Measurements from ENCODE around the gene MUC13.
A peak's percentile ranks its signal among the peaks of the same experiment; 100 is the strongest.

MUC13 gene

DNA sequence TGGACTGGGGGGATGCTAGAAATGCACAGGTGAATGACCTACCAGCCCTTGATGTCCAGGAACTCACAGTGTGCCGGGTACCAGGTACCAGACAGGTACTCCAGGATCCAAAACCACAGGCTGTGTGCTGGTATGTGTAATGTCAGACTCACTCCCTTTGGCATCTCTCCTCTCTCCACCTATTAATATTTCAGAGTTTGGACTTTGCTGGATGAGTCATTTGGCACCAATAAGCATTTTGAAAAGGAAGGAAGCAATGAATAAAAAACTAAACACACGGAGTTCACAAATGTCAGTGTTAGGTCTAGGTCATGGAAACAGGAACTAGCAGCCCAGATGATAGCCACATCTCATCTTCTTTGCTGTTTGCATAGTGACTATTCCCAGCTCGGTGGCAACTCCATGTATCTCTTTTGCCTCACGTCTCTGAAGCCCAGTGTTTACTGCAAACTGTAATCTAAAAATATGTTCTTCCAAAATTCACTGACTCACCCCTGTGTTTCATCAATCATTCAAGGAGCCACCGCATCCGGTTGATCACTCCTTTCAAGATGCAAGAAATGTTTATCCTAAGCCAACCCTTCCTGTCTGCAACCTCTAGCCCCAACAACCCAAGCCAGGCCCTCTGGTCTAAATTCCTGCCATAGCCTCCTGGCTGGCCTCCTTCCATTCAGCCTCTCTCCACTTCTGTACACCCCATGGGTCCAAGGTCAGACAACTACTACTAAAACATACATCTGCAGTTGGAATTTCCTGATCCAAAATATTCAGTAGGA lies 55.8 kb downstream of the MUC13 start:
- no peak for TF ChIP-seq CTCF (IDR thresholded peaks at IDR 0.05; ENCODE audit: control insufficient read depth, extremely low read depth, insufficient read depth)
- peak; percentile 90 for DNase-seq (ENCODE audit: low read depth)
- H3K4me3 ChIP-seq (ENCODE audit: low read depth, low read length), result no peak overlapping the region

DNA sequence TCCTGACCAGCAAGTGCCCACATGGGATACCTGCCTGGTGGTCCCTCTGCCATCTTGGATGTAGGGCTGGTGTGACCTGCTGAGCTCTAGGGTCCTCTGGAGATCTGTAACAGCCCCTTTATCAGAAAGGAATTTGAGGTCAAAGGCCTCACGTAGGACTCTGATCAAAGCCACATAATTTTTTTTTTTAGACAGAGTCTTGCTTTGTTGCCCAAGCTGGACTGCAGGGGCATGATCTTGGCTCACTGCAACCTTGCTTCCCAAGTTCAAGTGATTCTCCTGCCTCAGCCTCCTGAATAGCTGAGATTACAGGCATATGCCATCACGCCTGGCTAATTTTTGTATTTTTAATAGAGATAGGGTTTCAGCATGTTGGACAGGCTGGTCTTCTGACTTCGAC lies 56.9 kb downstream of the MUC13 start:
- no peak overlapping the region for H3K4me3 ChIP-seq (ENCODE audit: low read depth, low read length)
- TF ChIP-seq CTCF (IDR thresholded peaks at IDR 0.05; ENCODE audit: control insufficient read depth, extremely low read depth, insufficient read depth), result no peak
- DNase-seq (ENCODE audit: low read depth), result no peak

- no peak for DNase-seq (ENCODE audit: low read depth)
- TF ChIP-seq CTCF (IDR thresholded peaks at IDR 0.05; ENCODE audit: control insufficient read depth, extremely low read depth, insufficient read depth), result no peak
- no peak overlapping the region for H3K4me3 ChIP-seq (ENCODE audit: low read depth, low read length)
Observed at GRCh38 chr3:124876401-124876878, 58.1 kb downstream of the MUC13 start.

- no peak overlapping the region for H3K4me3 ChIP-seq (ENCODE audit: low read depth, low read length)
- TF ChIP-seq CTCF (IDR thresholded peaks at IDR 0.05; ENCODE audit: control insufficient read depth, extremely low read depth, insufficient read depth), result no peak
- DNase-seq (ENCODE audit: low read depth), result no peak
Observed at GRCh38 chr3:124873226-124873625, 61.3 kb downstream of the MUC13 start.

GRCh38 chr3:124867511-124867910 lies 67.0 kb downstream of the MUC13 start:
- TF ChIP-seq CTCF (IDR thresholded peaks at IDR 0.05; ENCODE audit: control insufficient read depth, extremely low read depth, insufficient read depth), result no peak
- no peak for DNase-seq (ENCODE audit: low read depth)
- H3K4me3 ChIP-seq (ENCODE audit: low read depth, low read length), result no peak overlapping the region

DNA sequence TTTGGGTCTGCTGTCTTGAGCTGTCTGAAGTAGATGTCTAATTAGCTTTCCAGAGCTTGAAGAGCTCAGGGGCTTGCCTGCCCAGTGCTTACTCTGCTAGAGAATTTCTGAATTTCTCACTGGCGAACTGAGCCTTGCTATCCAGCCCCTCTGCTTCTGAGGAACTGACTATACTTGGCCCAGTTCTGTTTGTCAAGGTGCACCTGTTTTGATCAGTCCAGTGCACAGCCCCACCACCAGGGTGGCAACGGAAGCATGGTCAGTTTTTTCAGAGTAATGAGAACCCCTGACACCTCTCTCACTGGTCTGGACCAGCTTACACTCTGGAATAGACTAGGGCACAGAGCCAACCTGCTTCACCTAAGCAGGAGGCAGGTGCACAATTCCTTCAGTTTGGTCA lies 72.5 kb downstream of the MUC13 start:
- DNase-seq (ENCODE audit: low read depth), result no peak
- no peak for TF ChIP-seq CTCF (IDR thresholded peaks at IDR 0.05; ENCODE audit: control insufficient read depth, extremely low read depth, insufficient read depth)
- H3K4me3 ChIP-seq (ENCODE audit: low read depth, low read length), result no peak overlapping the region

- no peak for DNase-seq (ENCODE audit: low read depth)
Observed at GRCh38 chr3:124861041-124861440, 73.5 kb downstream of the MUC13 start.

More at GRCh38 chr3:124861041-124861440, 73.5 kb downstream of the MUC13 start:
- no peak overlapping the region for H3K4me3 ChIP-seq (ENCODE audit: low read depth, low read length)
- TF ChIP-seq CTCF (IDR thresholded peaks at IDR 0.05; ENCODE audit: control insufficient read depth, extremely low read depth, insufficient read depth), result no peak
